ENCODE results near the gene CRACR2A. TPM values are rescaled to one million over a fixed set of nuclear protein-coding genes. Genes with fewer than 3 reads are reported as not detected.
A peak's percentile ranks its signal among the peaks of the same experiment; 100 is the strongest.

Gene CRACR2A
- total RNA-seq, 3 donors from 2014 or later, result 5.3 to 17.3 (median 15.1) TPM

DNA sequence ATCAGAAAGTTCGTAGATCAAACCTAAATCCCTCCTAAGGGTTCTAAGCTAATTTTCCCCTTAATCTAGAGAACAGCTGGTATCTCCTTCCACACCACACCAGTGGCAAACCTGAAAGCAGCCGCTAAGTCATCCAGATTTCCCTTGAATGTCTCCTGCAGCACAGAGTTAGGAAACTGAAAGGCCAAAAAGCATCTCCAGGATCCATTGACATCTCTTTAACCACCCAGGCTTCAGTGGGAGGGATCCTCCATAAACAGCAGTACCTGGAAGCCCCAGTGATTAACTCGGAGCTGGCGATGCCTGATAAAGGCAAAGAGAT lies 47.6 kb downstream of the CRACR2A start:
- Histone ChIP-seq H3K9me3 (no peaks in the 10 kb centered on the region), H3K27ac (peak overlapping the region; percentile 66 to 76), H3K27me3 (no peaks in the 10 kb centered on the region), H3K4me3 (no peak overlapping the region), H3K4me1 (no peaks in the 10 kb centered on the region), H3K36me3 (no peaks in the 10 kb centered on the region)
- DNase-seq (ENCODE audit: low spot score in 2 of 2), result no peak
- intact Hi-C loops (cut with DNase I; ENCODE audit: low total_unique reads), result no loop called here
- no peak for TF ChIP-seq POLR2A (IDR thresholded peaks at IDR 0.05)
- TF ChIP-seq POLR2AphosphoS5 (IDR thresholded peaks at IDR 0.05), result no peak
- no peak for TF ChIP-seq CTCF (IDR thresholded peaks at IDR 0.05)

- peak overlapping the region in 2 of 3 donors; percentile 8 to 26 for H3K4me3 ChIP-seq
- H3K27me3 ChIP-seq, result no peaks in the 10 kb centered on the region
- no peak for DNase-seq (ENCODE audit: low spot score in 2 of 2)
- H3K27ac ChIP-seq, result peak overlapping the region; percentile 66 to 76
- TF ChIP-seq CTCF (IDR thresholded peaks at IDR 0.05), result no peak
- no peak for TF ChIP-seq POLR2AphosphoS5 (IDR thresholded peaks at IDR 0.05)
- TF ChIP-seq POLR2A (IDR thresholded peaks at IDR 0.05), result no peak
- intact Hi-C loops (cut with DNase I; ENCODE audit: low total_unique reads), result no loop called here
- H3K4me1 ChIP-seq, result no peaks in the 10 kb centered on the region
- no peaks in the 10 kb centered on the region for H3K36me3 ChIP-seq
- H3K9me3 ChIP-seq, result no peaks in the 10 kb centered on the region
Measured at GRCh38 chr12:3704512-3705353, 48.2 kb downstream of the CRACR2A start.

- intact Hi-C loops (cut with DNase I; ENCODE audit: low total_unique reads), result no loop called here
- Histone ChIP-seq H3K27ac (no peak overlapping the region), H3K4me1 (no peaks in the 10 kb centered on the region), H3K27me3 (no peaks in the 10 kb centered on the region), H3K9me3 (no peaks in the 10 kb centered on the region), H3K4me3 (no peak overlapping the region), H3K36me3 (no peaks in the 10 kb centered on the region)
- DNase-seq (ENCODE audit: low spot score in 2 of 2), result no peak
- TF ChIP-seq POLR2A (IDR thresholded peaks at IDR 0.05), result no peak
- TF ChIP-seq POLR2AphosphoS5 (IDR thresholded peaks at IDR 0.05), result no peak
- no peak for TF ChIP-seq CTCF (IDR thresholded peaks at IDR 0.05)
Measured at GRCh38 chr12:3700861-3701260, 52.0 kb downstream of the CRACR2A start.

- H3K27ac ChIP-seq, result peak overlapping the region in 1 of 2 donors; percentile 38
- no peak for DNase-seq (ENCODE audit: low spot score in 2 of 2)
- H3K4me1 ChIP-seq, result no peaks in the 10 kb centered on the region
- H3K36me3 ChIP-seq, result no peaks in the 10 kb centered on the region
- H3K4me3 ChIP-seq, result no peak overlapping the region
- no peaks in the 10 kb centered on the region for H3K27me3 ChIP-seq
- intact Hi-C loops (cut with DNase I; ENCODE audit: low total_unique reads), result no loop called here
- no peak for TF ChIP-seq POLR2A (IDR thresholded peaks at IDR 0.05)
- TF ChIP-seq POLR2AphosphoS5 (IDR thresholded peaks at IDR 0.05), result no peak
- no peak for TF ChIP-seq CTCF (IDR thresholded peaks at IDR 0.05)
- H3K9me3 ChIP-seq, result no peaks in the 10 kb centered on the region
Measured at GRCh38 chr12:3698218-3698974, 54.5 kb downstream of the CRACR2A start.

DNA sequence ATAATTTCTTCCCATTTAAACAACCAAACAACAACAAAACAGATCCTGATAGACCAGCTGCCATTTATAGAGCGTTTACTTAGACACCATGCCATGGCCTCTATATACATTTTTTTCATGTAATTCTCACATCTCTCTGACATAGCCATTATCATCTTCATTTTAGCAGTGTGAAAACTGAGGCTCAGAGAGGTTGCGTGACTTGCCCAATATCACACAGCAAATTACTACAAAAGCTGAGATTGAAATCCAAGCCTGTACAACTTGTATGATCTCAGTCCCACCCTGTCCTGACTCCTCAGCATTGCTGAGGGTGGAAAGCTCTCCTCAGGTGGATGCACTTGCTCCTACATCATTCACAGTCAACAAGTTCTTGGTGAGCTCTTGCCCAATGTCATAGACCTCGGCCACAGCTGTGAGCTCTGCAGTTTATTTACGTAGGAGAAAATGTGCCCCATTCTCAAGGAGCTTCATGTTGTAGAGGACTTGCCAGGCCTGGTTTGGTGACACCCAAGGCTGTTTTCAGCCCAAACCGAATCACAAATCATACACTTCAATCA lies 55.5 kb downstream of the CRACR2A start:
- no peak overlapping the region for H3K27ac ChIP-seq
- H3K4me3 ChIP-seq, result no peak overlapping the region
- DNase-seq (ENCODE audit: low spot score in 2 of 2), result no peak
- no peaks in the 10 kb centered on the region for H3K4me1 ChIP-seq
- no peaks in the 10 kb centered on the region for H3K27me3 ChIP-seq
- intact Hi-C loops (cut with DNase I; ENCODE audit: low total_unique reads), result no loop called here
- H3K36me3 ChIP-seq, result no peaks in the 10 kb centered on the region
- TF ChIP-seq CTCF (IDR thresholded peaks at IDR 0.05) (no peak), POLR2A (IDR thresholded peaks at IDR 0.05) (no peak), POLR2AphosphoS5 (IDR thresholded peaks at IDR 0.05) (no peak)
- no peaks in the 10 kb centered on the region for H3K9me3 ChIP-seq
